Retinal pigment epithelial cell (primary cell): Measurements from ENCODE around the gene CHRNA9.

Experiments
- DNase-seq: peaks from one replicate; pipeline ENCODE4 v3.0.0-alpha.2; 2010; ENCODE audit warnings: low read depth
- H3K4me3 ChIP-seq: 2 replicates; pipeline ENCODE4 v1.5.1; 2011; ENCODE audit warnings: mild to moderate bottlenecking, low read length, control low read depth, moderate library complexity
- CTCF ChIP-seq: conservative IDR thresholded peaks from 2 replicates; pipeline ENCODE4 v1.5.1; 2011; ENCODE audit warnings: low read depth, low read length, control low read depth, inconsistent platforms

CHRNA9 gene

GRCh38 chr4:40330536-40330935 lies 4.6 kb upstream of the CHRNA9 start:
- DNase-seq: no peak
- no peak for TF ChIP-seq CTCF
- H3K4me3 ChIP-seq: no peak overlapping the region

- no peak for TF ChIP-seq CTCF
- DNase-seq: no peak
- no peak overlapping the region for H3K4me3 ChIP-seq
Observed at GRCh38 chr4:40331101-40331745, 3.9 kb upstream of the CHRNA9 start.

- no peak for TF ChIP-seq CTCF
- H3K4me3 ChIP-seq: no peak overlapping the region
- DNase-seq: no peak
Observed at GRCh38 chr4:40331961-40332360, 3.2 kb upstream of the CHRNA9 start.

GRCh38 chr4:40333921-40334352 lies 1.2 kb upstream of the CHRNA9 start:
- no peak for DNase-seq
- H3K4me3 ChIP-seq: no peak overlapping the region
- no peak for TF ChIP-seq CTCF

- no peak overlapping the region for H3K4me3 ChIP-seq
- DNase-seq: no peak
- no peak for TF ChIP-seq CTCF
Observed at GRCh38 chr4:40335525-40335894, 377 bp downstream of the CHRNA9 start.

- no peak for DNase-seq
- TF ChIP-seq CTCF: no peak
- no peak overlapping the region for H3K4me3 ChIP-seq
Observed at GRCh38 chr4:40337051-40337450, 1.9 kb downstream of the CHRNA9 start.

- DNase-seq: no peak
- no peak for TF ChIP-seq CTCF
- H3K4me3 ChIP-seq: no peak overlapping the region
Observed at GRCh38 chr4:40337523-40337922, 2.4 kb downstream of the CHRNA9 start.
